ENCODE results near the gene PARD3.

- TF ChIP-seq CTCF (IDR thresholded peaks at IDR 0.05; ENCODE audit: insufficient read depth, low read depth, low read length) (no peak), EZH2 (IDR thresholded peaks at IDR 0.05; ENCODE audit: insufficient read depth, low read length) (no peak)
Observed at GRCh38 chr10:34373211-34373610, 441.9 kb downstream of the PARD3 start.

Measured in astrocyte (in vitro differentiated cells and primary cell).